K562 (cell line): ENCODE measurements around the gene IPP. TPM values are rescaled to one million over a fixed set of nuclear protein-coding genes. Genes with fewer than 3 reads are reported as not detected.
A peak's percentile ranks its signal among the peaks of the same experiment; 100 is the strongest.

Experiments used
- BRF1 ChIP-seq: IDR thresholded peaks from 3 replicates; pipeline ENCODE4 v1.6.1; 2011; ENCODE audit warnings: borderline replicate concordance, mild to moderate bottlenecking; ENCODE audit not compliant: insufficient read length; ENCODE audit errors: extremely low read depth
- MLX ChIP-seq, 2 experiments: fragments of 450-650 bp in 1 of 2; sonication (generic) in 1 of 2; formaldehyde crosslinking; conservative IDR thresholded peaks; 2 replicates each; pipeline versions ENCODE4 v1.4.0 to v1.8.1; 2020 to 2022; ENCODE audit warnings: mild to moderate bottlenecking in 1 of 2, missing genetic modification reagents in 1 of 2
- NFIC ChIP-seq: fragments of 450-650 bp; IDR thresholded peaks from 2 replicates; pipeline ENCODE4 v1.6.1; 2017; ENCODE audit warnings: mild to moderate bottlenecking, inconsistent platforms
- PHF21A ChIP-seq: fragments of 450-650 bp; IDR thresholded peaks from 2 replicates; pipeline ENCODE4 v1.6.1; 2017; ENCODE audit warnings: low read depth, borderline replicate concordance
- RBM17 ChIP-seq: fragments of 200-400 bp; formaldehyde crosslinking; IDR thresholded peaks from 2 replicates; pipeline ENCODE4 v1.6.1; 2017; ENCODE audit warnings: low read depth, mild to moderate bottlenecking, low read length, borderline replicate concordance
- RBM25 ChIP-seq: fragments of 200-400 bp; formaldehyde crosslinking; IDR thresholded peaks from 2 replicates; pipeline ENCODE4 v1.6.1; 2018; ENCODE audit warnings: low read length, low read depth, moderate library complexity; ENCODE audit not compliant: severe bottlenecking
- RBM34 ChIP-seq: fragments of 200-400 bp; formaldehyde crosslinking; IDR thresholded peaks from 2 replicates; pipeline ENCODE4 v1.6.1; 2018; ENCODE audit warnings: low read length, borderline replicate concordance; ENCODE audit not compliant: insufficient read depth
- SMAD2 ChIP-seq: fragments of 150-350 bp; IDR thresholded peaks from 2 replicates; pipeline ENCODE4 v1.6.1; 2014; ENCODE audit warnings: low read depth, mild to moderate bottlenecking, low read length
- TEAD1 ChIP-seq, 2 experiments: fragments of 450-650 bp in 1 of 2; sonication (generic) in 1 of 2; formaldehyde crosslinking; IDR thresholded peaks; 2 replicates each; pipeline versions ENCODE4 v1.4.0 to v1.8.0; 2020 to 2022; ENCODE audit warnings: mild to moderate bottlenecking in 2 of 2, missing genetic modification reagents in 1 of 2
- WHSC1 ChIP-seq: IDR thresholded peaks from one replicate; pipeline ENCODE4 v1.6.1; 2012; ENCODE audit warnings: low read length, control low read depth, inconsistent platforms
- ZNF23 ChIP-seq: fragments of 250-450 bp; sonication (Bioruptor Pico); IDR thresholded peaks from 2 replicates; pipeline ENCODE4 v1.4.0; 2020; ENCODE audit warnings: mild to moderate bottlenecking
- polyA plus RNA-seq, 8 experiments: library from polyadenylated mRNA; depleted of rRNA in 4 of 8; stranded (reverse) in 5 of 8; unstranded in 3 of 8; fragments of >200 nt; fragmentation: Nextera tagmentation in 2 of 8; fragmentation: Illumina TruSeq in 1 of 8; extraction: Ambion mirVana in 2 of 8; extraction: Trizol in 1 of 8; gene quantifications; 2 replicates each; pipeline versions ENCODE4 v1.2.1 to v1.2.3, GENCODE V29; 2011 to 2014; ENCODE audit warnings: inconsistent platforms in 1 of 8, missing spikeins in 1 of 8
- total RNA-seq, 7 experiments: library from RNA; depleted of rRNA in 6 of 7; stranded (reverse); fragments of >200 nt in 6 of 7; fragmentation: Illumina TruSeq in 2 of 7; extraction: Trizol in 2 of 7; gene quantifications; 2 replicates each; pipeline versions ENCODE4 v1.2.1 to v1.2.3, GENCODE V29; 2011 to 2021; ENCODE audit warnings: low replicate concordance in 1 of 7
- TF ChIP-seq, protein P1 (sequence below): fragments of 250-450 bp; sonication (Bioruptor Pico); IDR thresholded peaks from 2 replicates; pipeline ENCODE4 v1.5.0; 2021; ENCODE audit warnings: mild to moderate bottlenecking, moderate library complexity
- TF ChIP-seq, protein P2 (sequence below): fragments of 450-650 bp; IDR thresholded peaks from 2 replicates; pipeline ENCODE4 v1.6.1; 2016; ENCODE audit warnings: low read depth
- TF ChIP-seq, protein P3 (sequence below): conservative IDR thresholded peaks from 2 replicates; pipeline ENCODE4 v1.6.1; 2011; ENCODE audit warnings: low read depth, mild to moderate bottlenecking, low read length; ENCODE audit not compliant: control insufficient read depth
- TF ChIP-seq, protein P4 (sequence below): fragments of 250-450 bp; sonication (Bioruptor Pico); IDR thresholded peaks from 2 replicates; pipeline ENCODE4 v1.9.0; 2021; ENCODE audit warnings: mild to moderate bottlenecking

Gene IPP
- total and polyA plus RNA-seq, 9 of the 15 experiments (the other 6 are each of a cell fraction or from before 2014, with no cell fraction given), result 6.9 to 15.1 (median 9.7) TPM

DNA sequence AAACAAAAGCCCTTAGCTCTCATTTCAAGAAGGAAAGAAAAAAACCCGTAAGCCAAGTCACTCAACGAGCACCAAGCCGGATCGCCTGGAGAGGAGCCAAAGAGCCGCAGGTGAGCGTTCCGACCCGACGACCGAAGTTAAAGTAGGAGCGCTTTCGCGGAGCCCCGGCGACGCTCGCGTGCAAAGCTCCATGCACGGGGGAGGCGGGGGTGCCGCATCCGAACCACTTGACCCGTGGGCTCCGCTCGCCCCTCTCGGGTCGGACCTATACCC is 64.5 kb downstream of the IPP start (continued):
- TF ChIP-seq, protein P1, sequence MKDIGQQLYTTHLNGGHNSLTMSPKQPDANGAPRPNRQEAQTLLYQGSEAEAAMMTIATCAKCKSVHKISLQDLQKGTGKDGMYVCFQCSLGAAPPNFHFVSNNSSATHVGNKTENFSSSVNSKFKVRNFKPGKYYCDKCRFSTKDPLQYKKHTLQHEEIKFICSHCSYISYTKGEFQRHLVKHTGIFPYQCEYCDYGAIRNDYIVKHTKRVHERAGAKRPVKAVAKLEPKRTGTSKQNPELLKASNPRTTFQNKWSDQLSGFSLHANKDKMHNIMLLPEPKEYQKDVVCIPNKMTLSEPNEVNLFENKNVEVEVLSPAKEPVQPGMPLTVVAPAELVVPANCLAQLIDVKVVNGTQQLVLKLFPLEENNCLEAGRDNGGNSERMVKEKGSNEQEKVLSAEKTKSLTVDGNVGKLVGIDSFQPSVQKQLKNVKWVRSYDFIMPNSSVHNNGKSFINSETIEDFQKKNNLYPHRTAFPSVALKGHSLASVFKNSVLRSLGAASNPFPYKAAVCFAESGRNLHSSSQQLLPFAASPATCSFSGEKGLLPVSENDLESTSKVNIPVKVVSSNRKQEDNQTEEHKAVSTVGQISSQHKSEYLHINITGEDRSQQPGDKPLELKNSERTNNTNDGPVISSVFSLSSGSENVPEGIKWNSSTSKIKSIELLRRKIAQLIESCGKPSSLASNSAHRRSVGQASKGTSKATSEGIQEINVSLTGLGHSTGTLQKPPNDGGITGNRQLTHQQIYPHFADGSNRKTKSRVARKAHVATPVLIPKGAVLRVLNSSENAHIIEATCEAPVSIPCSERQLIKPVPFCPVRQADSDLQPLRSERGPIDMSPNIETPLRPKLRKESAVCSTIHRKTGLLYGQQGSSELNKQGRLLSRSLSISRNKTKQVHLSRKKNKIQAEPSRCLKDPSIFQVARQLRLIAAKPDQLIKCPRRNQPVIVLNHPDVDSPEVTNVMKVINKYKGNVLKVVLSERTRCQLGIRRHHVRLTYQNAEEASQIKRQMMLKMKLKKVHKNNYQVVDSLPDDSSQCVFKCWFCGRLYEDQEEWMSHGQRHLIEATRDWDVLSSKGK (CRISPR knock-in tag), result no peak
- TF ChIP-seq, protein P2, sequence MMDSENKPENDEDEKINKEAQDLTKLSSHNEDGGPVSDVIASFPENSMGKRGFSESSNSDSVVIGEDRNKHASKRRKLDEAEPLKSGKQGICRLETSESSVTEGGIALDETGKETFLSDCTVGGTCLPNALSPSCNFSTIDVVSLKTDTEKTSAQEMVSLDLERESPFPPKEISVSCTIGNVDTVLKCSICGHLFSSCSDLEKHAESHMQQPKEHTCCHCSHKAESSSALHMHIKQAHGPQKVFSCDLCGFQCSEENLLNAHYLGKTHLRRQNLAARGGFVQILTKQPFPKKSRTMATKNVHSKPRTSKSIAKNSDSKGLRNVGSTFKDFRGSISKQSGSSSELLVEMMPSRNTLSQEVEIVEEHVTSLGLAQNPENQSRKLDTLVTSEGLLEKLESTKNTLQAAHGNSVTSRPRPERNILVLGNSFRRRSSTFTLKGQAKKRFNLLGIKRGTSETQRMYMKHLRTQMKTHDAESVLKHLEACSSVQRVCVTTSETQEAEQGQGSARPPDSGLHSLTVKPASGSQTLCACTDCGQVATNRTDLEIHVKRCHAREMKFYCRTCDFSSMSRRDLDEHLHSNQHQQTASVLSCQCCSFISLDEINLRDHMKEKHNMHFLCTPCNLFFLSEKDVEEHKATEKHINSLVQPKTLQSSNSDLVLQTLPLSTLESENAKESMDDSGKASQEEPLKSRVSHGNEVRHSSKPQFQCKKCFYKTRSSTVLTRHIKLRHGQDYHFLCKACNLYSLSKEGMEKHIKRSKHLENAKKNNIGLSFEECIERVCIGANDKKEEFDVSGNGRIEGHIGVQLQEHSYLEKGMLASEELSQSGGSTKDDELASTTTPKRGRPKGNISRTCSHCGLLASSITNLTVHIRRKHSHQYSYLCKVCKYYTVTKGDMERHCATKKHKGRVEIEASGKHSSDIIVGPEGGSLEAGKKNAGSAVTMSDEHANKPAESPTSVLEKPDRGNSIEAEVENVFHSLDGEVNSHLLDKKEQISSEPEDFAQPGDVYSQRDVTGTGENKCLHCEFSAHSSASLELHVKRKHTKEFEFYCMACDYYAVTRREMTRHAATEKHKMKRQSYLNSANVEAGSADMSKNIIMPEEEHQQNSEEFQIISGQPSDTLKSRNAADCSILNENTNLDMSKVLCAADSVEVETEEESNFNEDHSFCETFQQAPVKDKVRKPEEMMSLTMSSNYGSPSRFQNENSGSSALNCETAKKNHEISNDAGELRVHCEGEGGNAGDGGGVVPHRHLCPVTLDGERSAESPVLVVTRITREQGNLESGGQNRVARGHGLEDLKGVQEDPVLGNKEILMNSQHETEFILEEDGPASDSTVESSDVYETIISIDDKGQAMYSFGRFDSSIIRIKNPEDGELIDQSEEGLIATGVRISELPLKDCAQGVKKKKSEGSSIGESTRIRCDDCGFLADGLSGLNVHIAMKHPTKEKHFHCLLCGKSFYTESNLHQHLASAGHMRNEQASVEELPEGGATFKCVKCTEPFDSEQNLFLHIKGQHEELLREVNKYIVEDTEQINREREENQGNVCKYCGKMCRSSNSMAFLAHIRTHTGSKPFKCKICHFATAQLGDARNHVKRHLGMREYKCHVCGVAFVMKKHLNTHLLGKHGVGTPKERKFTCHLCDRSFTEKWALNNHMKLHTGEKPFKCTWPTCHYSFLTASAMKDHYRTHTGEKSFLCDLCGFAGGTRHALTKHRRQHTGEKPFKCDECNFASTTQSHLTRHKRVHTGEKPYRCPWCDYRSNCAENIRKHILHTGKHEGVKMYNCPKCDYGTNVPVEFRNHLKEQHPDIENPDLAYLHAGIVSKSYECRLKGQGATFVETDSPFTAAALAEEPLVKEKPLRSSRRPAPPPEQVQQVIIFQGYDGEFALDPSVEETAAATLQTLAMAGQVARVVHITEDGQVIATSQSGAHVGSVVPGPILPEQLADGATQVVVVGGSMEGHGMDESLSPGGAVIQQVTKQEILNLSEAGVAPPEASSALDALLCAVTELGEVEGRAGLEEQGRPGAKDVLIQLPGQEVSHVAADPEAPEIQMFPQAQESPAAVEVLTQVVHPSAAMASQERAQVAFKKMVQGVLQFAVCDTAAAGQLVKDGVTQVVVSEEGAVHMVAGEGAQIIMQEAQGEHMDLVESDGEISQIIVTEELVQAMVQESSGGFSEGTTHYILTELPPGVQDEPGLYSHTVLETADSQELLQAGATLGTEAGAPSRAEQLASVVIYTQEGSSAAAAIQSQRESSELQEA, result no peak
- no peak for TF ChIP-seq ZNF23
- no peak for TF ChIP-seq RBM25
- TF ChIP-seq NFIC, result peak; percentile 94
- TF ChIP-seq SMAD2, result no peak
- TF ChIP-seq, protein P3, sequence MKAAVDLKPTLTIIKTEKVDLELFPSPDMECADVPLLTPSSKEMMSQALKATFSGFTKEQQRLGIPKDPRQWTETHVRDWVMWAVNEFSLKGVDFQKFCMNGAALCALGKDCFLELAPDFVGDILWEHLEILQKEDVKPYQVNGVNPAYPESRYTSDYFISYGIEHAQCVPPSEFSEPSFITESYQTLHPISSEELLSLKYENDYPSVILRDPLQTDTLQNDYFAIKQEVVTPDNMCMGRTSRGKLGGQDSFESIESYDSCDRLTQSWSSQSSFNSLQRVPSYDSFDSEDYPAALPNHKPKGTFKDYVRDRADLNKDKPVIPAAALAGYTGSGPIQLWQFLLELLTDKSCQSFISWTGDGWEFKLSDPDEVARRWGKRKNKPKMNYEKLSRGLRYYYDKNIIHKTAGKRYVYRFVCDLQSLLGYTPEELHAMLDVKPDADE, result no peak
- TF ChIP-seq RBM17, result no peak
- TF ChIP-seq BRF1, result no peak
- TF ChIP-seq, protein P4, sequence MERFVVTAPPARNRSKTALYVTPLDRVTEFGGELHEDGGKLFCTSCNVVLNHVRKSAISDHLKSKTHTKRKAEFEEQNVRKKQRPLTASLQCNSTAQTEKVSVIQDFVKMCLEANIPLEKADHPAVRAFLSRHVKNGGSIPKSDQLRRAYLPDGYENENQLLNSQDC (CRISPR knock-in tag), result 0 out of 2 replicates have a peak, but pooled peaks have one; percentile 38
- TF ChIP-seq TEAD1 (CRISPR knock-in tag; IDR thresholded peaks at IDR 0.05), result no peak
- TF ChIP-seq WHSC1, result no peak
- no peak for TF ChIP-seq PHF21A
- no peak for TF ChIP-seq RBM34
- TF ChIP-seq MLX (CRISPR knock-in tag; conservative IDR thresholded peaks at IDR 0.05), result no peak
